ENCODE data around the gene RNF208. TPM values are rescaled to one million over a fixed set of nuclear protein-coding genes. Genes with fewer than 3 reads are reported as not detected.

Gene RNF208
- polyA plus RNA-seq, 1 donor from 2014 or later, result 1.5 TPM

DNA sequence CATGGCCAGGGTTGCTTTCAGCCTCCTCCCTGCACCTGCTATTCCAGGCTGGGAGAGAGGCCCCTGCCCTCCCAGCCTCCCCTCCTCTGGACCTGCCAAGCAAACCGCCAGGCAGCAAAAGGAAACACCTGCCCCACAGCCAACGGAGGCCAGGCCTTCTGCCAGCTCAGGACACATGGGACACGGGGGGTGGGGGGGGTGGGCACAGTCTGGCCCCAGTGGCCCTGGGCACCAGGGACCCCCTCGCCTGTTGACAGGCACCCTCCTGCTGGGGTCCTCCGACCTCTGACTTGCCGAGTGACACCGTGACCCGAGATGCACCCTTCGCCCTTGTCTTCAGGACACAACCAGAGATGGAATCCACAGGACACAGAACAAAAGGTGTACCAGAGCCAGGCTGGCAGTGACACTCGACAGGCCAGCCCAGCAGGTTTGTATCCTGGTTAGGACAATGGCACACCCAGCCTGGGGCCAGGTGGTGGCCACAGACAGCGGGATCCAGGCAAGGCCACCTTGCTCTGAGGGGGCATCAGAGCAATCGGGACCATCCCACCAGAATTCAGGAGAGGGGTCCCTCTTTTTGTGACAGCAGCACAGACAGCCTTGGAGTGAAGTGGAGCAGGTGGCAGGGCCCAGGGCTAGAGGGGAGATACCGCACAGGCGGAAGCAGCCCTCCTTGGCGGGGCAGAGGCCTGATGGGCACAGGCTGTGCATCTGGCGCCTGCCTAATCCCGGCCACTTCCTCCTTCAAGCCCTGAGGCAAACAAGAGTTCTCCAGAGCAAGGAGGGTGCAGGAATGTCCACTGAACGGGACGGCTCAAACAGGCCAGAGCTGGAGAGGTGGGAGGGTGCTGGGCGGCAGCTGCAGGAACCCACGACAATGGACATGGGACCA, 48.9 kb downstream of the RNF208 start:
- no peaks in the 10 kb centered on the region for H3F3A ChIP-seq (ENCODE audit: insufficient read depth, low read length, poor library complexity, severe bottlenecking)
- H3K4me2 ChIP-seq (ENCODE audit: low read length), result no peak overlapping the region
- H3K27me3 ChIP-seq (ENCODE audit: insufficient read depth, low read depth, low read length), result peaks cover 15% of the 10 kb centered on the region
- H3K79me2 ChIP-seq (replicated peaks; ENCODE audit: insufficient read depth, low read length), result no peaks in the 10 kb centered on the region
- no peak for TF ChIP-seq TAF1 (IDR thresholded peaks at IDR 0.05; ENCODE audit: low read depth)
- TF ChIP-seq, protein P1, sequence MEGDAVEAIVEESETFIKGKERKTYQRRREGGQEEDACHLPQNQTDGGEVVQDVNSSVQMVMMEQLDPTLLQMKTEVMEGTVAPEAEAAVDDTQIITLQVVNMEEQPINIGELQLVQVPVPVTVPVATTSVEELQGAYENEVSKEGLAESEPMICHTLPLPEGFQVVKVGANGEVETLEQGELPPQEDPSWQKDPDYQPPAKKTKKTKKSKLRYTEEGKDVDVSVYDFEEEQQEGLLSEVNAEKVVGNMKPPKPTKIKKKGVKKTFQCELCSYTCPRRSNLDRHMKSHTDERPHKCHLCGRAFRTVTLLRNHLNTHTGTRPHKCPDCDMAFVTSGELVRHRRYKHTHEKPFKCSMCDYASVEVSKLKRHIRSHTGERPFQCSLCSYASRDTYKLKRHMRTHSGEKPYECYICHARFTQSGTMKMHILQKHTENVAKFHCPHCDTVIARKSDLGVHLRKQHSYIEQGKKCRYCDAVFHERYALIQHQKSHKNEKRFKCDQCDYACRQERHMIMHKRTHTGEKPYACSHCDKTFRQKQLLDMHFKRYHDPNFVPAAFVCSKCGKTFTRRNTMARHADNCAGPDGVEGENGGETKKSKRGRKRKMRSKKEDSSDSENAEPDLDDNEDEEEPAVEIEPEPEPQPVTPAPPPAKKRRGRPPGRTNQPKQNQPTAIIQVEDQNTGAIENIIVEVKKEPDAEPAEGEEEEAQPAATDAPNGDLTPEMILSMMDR (IDR thresholded peaks at IDR 0.05; ENCODE audit: poor library complexity, severe bottlenecking), result no peak
- no peak for TF ChIP-seq SMC3 (conservative IDR thresholded peaks at IDR 0.05; ENCODE audit: poor library complexity)
- TF ChIP-seq, protein P2, sequence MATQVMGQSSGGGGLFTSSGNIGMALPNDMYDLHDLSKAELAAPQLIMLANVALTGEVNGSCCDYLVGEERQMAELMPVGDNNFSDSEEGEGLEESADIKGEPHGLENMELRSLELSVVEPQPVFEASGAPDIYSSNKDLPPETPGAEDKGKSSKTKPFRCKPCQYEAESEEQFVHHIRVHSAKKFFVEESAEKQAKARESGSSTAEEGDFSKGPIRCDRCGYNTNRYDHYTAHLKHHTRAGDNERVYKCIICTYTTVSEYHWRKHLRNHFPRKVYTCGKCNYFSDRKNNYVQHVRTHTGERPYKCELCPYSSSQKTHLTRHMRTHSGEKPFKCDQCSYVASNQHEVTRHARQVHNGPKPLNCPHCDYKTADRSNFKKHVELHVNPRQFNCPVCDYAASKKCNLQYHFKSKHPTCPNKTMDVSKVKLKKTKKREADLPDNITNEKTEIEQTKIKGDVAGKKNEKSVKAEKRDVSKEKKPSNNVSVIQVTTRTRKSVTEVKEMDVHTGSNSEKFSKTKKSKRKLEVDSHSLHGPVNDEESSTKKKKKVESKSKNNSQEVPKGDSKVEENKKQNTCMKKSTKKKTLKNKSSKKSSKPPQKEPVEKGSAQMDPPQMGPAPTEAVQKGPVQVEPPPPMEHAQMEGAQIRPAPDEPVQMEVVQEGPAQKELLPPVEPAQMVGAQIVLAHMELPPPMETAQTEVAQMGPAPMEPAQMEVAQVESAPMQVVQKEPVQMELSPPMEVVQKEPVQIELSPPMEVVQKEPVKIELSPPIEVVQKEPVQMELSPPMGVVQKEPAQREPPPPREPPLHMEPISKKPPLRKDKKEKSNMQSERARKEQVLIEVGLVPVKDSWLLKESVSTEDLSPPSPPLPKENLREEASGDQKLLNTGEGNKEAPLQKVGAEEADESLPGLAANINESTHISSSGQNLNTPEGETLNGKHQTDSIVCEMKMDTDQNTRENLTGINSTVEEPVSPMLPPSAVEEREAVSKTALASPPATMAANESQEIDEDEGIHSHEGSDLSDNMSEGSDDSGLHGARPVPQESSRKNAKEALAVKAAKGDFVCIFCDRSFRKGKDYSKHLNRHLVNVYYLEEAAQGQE (IDR thresholded peaks at IDR 0.05; ENCODE audit: borderline replicate concordance), result no peak
- no peak for TF ChIP-seq MXI1 (conservative IDR thresholded peaks at IDR 0.05; ENCODE audit: poor library complexity, severe bottlenecking)
- no peak for TF ChIP-seq POLR2AphosphoS5 (IDR thresholded peaks at IDR 0.05)
- no peak for TF ChIP-seq EP300 (conservative IDR thresholded peaks at IDR 0.05; ENCODE audit: poor library complexity, severe bottlenecking)
- TF ChIP-seq EZH2 (IDR thresholded peaks at IDR 0.05; ENCODE audit: borderline replicate concordance, insufficient read depth, low read length, poor library complexity, severe bottlenecking), result no peak
- TF ChIP-seq RAD21 (conservative IDR thresholded peaks at IDR 0.05), result no peak
- no peak overlapping the region for H3K27ac ChIP-seq (ENCODE audit: low read length)
- H3K9me3 ChIP-seq (ENCODE audit: low read length), result no peaks in the 10 kb centered on the region
- no peaks in the 10 kb centered on the region for H3K36me3 ChIP-seq (ENCODE audit: insufficient read depth, low read length)
- H3K9ac ChIP-seq (ENCODE audit: low read length), result no peak overlapping the region
- no peaks in the 10 kb centered on the region for H3K9me2 ChIP-seq (ENCODE audit: insufficient read depth, low read length)
- H3K4me3 ChIP-seq (ENCODE audit: low read length), result no peak overlapping the region
- no peaks in the 10 kb centered on the region for H4K20me1 ChIP-seq (ENCODE audit: insufficient read depth)
- H2AFZ ChIP-seq (ENCODE audit: low read depth, low read length), result no peak overlapping the region

DNA sequence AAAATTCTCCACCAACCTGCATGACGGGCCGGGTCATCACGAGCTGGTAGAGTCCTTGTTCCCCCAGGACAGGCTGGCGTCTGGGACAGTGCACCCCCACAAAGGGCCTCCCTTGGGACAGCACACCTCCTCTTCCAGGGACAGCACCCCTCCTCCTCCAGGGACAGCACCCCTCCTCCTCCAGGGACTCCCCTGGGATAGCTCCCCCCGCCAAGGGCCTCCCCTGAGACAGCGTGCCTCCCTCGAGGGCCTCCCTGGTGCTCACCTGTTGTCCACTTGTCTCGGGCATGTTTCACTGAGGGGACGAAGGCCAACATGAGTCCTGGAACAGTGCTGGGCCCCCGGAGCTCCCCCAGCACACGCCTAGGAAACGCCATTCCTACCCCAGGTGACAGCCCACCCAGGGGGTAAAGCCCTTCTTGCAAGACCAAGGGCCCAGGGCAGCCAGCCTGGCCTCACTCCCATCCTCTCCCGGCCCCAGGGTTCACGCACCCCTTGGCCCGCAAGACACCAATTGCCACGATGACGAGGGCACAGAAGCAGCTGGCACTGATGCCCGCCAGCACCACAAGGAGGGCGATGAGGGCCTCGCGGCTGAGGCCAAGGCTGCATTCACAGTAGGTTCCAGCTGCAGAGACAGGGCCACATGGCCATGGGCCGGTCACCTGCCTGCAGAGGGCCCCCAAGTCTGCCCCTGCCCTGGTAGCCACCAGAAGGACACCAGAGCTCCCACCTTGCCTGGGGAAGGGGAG, 50.7 kb downstream of the RNF208 start:
- Histone ChIP-seq H3K36me3 (ENCODE audit: insufficient read depth, low read length) (no peaks in the 10 kb centered on the region), H4K20me1 (ENCODE audit: insufficient read depth) (no peaks in the 10 kb centered on the region), H3K27me3 (ENCODE audit: insufficient read depth, low read depth, low read length) (peaks cover 27% of the 10 kb centered on the region), H3K9ac (ENCODE audit: low read length) (no peak overlapping the region), H3K9me3 (ENCODE audit: low read length) (no peaks in the 10 kb centered on the region), H3F3A (ENCODE audit: insufficient read depth, low read length, poor library complexity, severe bottlenecking) (no peaks in the 10 kb centered on the region), H3K27ac (ENCODE audit: low read length) (no peak overlapping the region), H3K9me2 (ENCODE audit: insufficient read depth, low read length) (no peaks in the 10 kb centered on the region), H3K4me2 (ENCODE audit: low read length) (no peak overlapping the region), H2AFZ (ENCODE audit: low read depth, low read length) (no peak overlapping the region), H3K4me3 (ENCODE audit: low read length) (no peak overlapping the region), H3K79me2 (replicated peaks; ENCODE audit: insufficient read depth, low read length) (no peaks in the 10 kb centered on the region)
- TF ChIP-seq RAD21 (conservative IDR thresholded peaks at IDR 0.05), result no peak
- no peak for TF ChIP-seq SMC3 (conservative IDR thresholded peaks at IDR 0.05; ENCODE audit: poor library complexity)
- TF ChIP-seq, protein P1 (IDR thresholded peaks at IDR 0.05; ENCODE audit: poor library complexity, severe bottlenecking), result no peak
